BJ (cell line): ENCODE results near the gene ERBB2. TPM values are rescaled to one million over a fixed set of nuclear protein-coding genes. Genes with fewer than 3 reads are reported as not detected.

ENCODE experiments used
- CTCF ChIA-PET: fragments of 350-600 bp; formaldehyde crosslinking; extraction: SDS; loops from one replicate; lab custom pipeline; 2021; ENCODE audit warnings: antibody characterized with exemption, inconsistent platforms; lab: Yijun Ruan, JAX
- POLR2A ChIA-PET: fragments of 300-600 bp; sonication (Branson Sonifier 250); formaldehyde crosslinking; extraction: SDS; loops from one replicate; lab custom pipeline; 2021; ENCODE audit warnings: antibody characterized with exemption; lab: Charles Lee
- DNase-seq: peaks from one replicate; pipeline ENCODE4 v3.0.0-alpha.2; 2011; ENCODE audit warnings: low read depth
- H3K27me3 ChIP-seq: 2 replicates; pipeline ENCODE4 v1.6.0; 2011; ENCODE audit warnings: low read length; ENCODE audit not compliant: control insufficient read depth, insufficient read depth
- H3K36me3 ChIP-seq: 2 replicates; pipeline ENCODE4 v1.5.1; 2011; ENCODE audit warnings: low read length; ENCODE audit not compliant: control insufficient read depth, insufficient read depth
- H3K4me3 ChIP-seq: 2 replicates; pipeline ENCODE4 v1.5.1; 2011; ENCODE audit warnings: low read depth, mild to moderate bottlenecking, control low read depth, low read length
- CTCF ChIP-seq: IDR thresholded peaks from 2 replicates; pipeline ENCODE4 v1.5.1; 2011; ENCODE audit warnings: low read depth, mild to moderate bottlenecking, control low read depth, inconsistent platforms, low read length, moderate library complexity; ENCODE audit not compliant: insufficient read depth
- polyA plus RNA-seq: library from polyadenylated mRNA; depleted of rRNA; stranded (reverse); fragments of >200 nt; gene quantifications from 2 replicates; pipeline ENCODE4 v1.2.3, GENCODE V29; 2011

The ERBB2 gene
- polyA plus RNA-seq, 1 experiment: 35.4 TPM

- POLR2A ChIA-PET: no interaction called here
Observed at GRCh38 chr17:39660011-39660360, 39.9 kb upstream of the ERBB2 start.

GRCh38 chr17:39660397-39661385 is 39.2 kb upstream of the ERBB2 start:
- CTCF ChIA-PET: interaction anchor here (0.7 to 1.6 kb wide), 4 partner anchors 8 to 39 kb away, joined by 3 to 9 read pairs (median 4); no protein-coding TSS in a partner anchor
- no peak for DNase-seq
- POLR2A ChIA-PET: no interaction called here
- Histone ChIP-seq H3K27me3 (no peaks in the 10 kb centered on the region), H3K36me3 (peaks cover 20% of the 10 kb centered on the region), H3K4me3 (no peak overlapping the region)
- no peak for TF ChIP-seq CTCF

More at GRCh38 chr17:39660011-39660360, 39.9 kb upstream of the ERBB2 start:
- no peak for TF ChIP-seq CTCF
- CTCF ChIA-PET: interaction anchor here (1.1 to 1.2 kb wide), 2 partner anchors 9 to 38 kb away, joined by 3 to 5 read pairs; no protein-coding TSS in a partner anchor
- no peak for DNase-seq
- Histone ChIP-seq H3K27me3 (no peaks in the 10 kb centered on the region), H3K4me3 (no peak overlapping the region), H3K36me3 (peaks cover 20% of the 10 kb centered on the region)

GRCh38 chr17:39661744-39662541 is 37.9 kb upstream of the ERBB2 start:
- POLR2A ChIA-PET: interaction anchor here (0.6 kb wide), 1 partner anchor 14 kb away, joined by 3 read pairs; no protein-coding TSS in a partner anchor
- no peak for DNase-seq
- TF ChIP-seq CTCF: no peak
- Histone ChIP-seq H3K36me3 (peaks cover 16% of the 10 kb centered on the region), H3K4me3 (no peak overlapping the region), H3K27me3 (peaks cover 2% of the 10 kb centered on the region; the same call in 1 of the 2 replicates)
- CTCF ChIA-PET: interaction anchor here (0.7 to 1.6 kb wide), 2 partner anchors 10 to 40 kb away, joined by 3 to 9 read pairs; no protein-coding TSS in a partner anchor

- POLR2A ChIA-PET: no interaction called here
- Histone ChIP-seq H3K4me3 (no peak overlapping the region), H3K27me3 (peaks cover 4% of the 10 kb centered on the region), H3K36me3 (peaks cover 16% of the 10 kb centered on the region)
- no peak for TF ChIP-seq CTCF
- CTCF ChIA-PET: interaction anchor here (0.6 to 16.9 kb wide), 4 partner anchors 8 to 241 kb away, joined by 3 to 185 read pairs (median 6); partner anchors contain the start of gene PPP1R1B
- DNase-seq: no peak
Observed at GRCh38 chr17:39662551-39663339, 37.1 kb upstream of the ERBB2 start.
